Measurements from ENCODE around the gene CDK14. TPM values are rescaled to one million over a fixed set of nuclear protein-coding genes. Genes with fewer than 3 reads are reported as not detected.

The CDK14 gene
- total RNA-seq, 2 experiments from 2014 or later: 0.05 to 0.27 TPM

- POLR2A ChIA-PET: no interaction called here
- Mint-ChIP-seq H3K4me3 (no peak overlapping the region), H3K27ac (no peak overlapping the region), H3K4me1 (ENCODE audit: low read depth) (peaks cover 5% of the 10 kb centered on the region), H3K9me3 (no peaks in the 10 kb centered on the region), H3K36me3 (ENCODE audit: low read depth) (no peaks in the 10 kb centered on the region), H3K27me3 (peaks cover 1% of the 10 kb centered on the region)
- ATAC-seq (no peak), DNase-seq (no peak)
- intact Hi-C loops (cut with micrococcal nuclease): no loop called here
- TF ChIP-seq CTCF (IDR thresholded peaks at IDR 0.05): no peak
- CTCF ChIA-PET: interaction anchor here (2.5 kb wide), 1 partner anchor 10 kb away, joined by 9 read pairs; no protein-coding TSS in a partner anchor
These were observed 22.8 kb downstream of the CDK14 start for GRCh38 chr7:90618876-90619275.

GRCh38 chr7:90621125-90621746 is 25.1 kb downstream of the CDK14 start:
- intact Hi-C loops (cut with micrococcal nuclease): no loop called here
- Mint-ChIP-seq H3K27ac (no peak overlapping the region), H3K27me3 (peaks cover 1% of the 10 kb centered on the region), H3K9me3 (no peaks in the 10 kb centered on the region), H3K4me3 (no peak overlapping the region), H3K4me1 (ENCODE audit: low read depth) (peaks cover 5% of the 10 kb centered on the region), H3K36me3 (ENCODE audit: low read depth) (no peaks in the 10 kb centered on the region)
- DNase-seq (no peak), ATAC-seq (no peak)
- ChIA-PET CTCF (no interaction called here), POLR2A (no interaction called here)
- no peak for TF ChIP-seq CTCF (IDR thresholded peaks at IDR 0.05)

GRCh38 chr7:90621747-90622140 is 25.6 kb downstream of the CDK14 start:
- Mint-ChIP-seq H3K9me3 (no peaks in the 10 kb centered on the region), H3K27ac (no peak overlapping the region), H3K27me3 (peaks cover 1% of the 10 kb centered on the region), H3K4me1 (ENCODE audit: low read depth) (peaks cover 5% of the 10 kb centered on the region), H3K4me3 (no peak overlapping the region), H3K36me3 (ENCODE audit: low read depth) (no peaks in the 10 kb centered on the region)
- CTCF ChIA-PET: no interaction called here
- intact Hi-C loops (cut with micrococcal nuclease): no loop called here
- ATAC-seq (no peak), DNase-seq (no peak)
- no peak for TF ChIP-seq CTCF (IDR thresholded peaks at IDR 0.05)
- POLR2A ChIA-PET: no interaction called here

- no peaks in the 10 kb centered on the region for H3K9me3 Mint-ChIP-seq
- intact Hi-C loops (cut with micrococcal nuclease): no loop called here
- H3K4me3 Mint-ChIP-seq: no peak overlapping the region
- POLR2A ChIA-PET: no interaction called here
- TF ChIP-seq CTCF (IDR thresholded peaks at IDR 0.05): no peak
- no peaks in the 10 kb centered on the region for H3K36me3 Mint-ChIP-seq (ENCODE audit: low read depth)
- no peak for DNase-seq
- H3K27ac Mint-ChIP-seq: no peak overlapping the region
- CTCF ChIA-PET: no interaction called here
- peaks cover 1% of the 10 kb centered on the region for H3K4me1 Mint-ChIP-seq (ENCODE audit: low read depth)
- H3K27me3 Mint-ChIP-seq: peaks cover 1% of the 10 kb centered on the region
- no peak for ATAC-seq
These were observed 26.5 kb downstream of the CDK14 start for GRCh38 chr7:90622670-90623069.

- CTCF ChIA-PET: interaction anchor here (1.1 kb wide), 1 partner anchor 169 kb away, joined by 3 read pairs; no protein-coding TSS in a partner anchor
- Mint-ChIP-seq H3K27ac (no peak overlapping the region), H3K4me3 (no peak overlapping the region), H3K36me3 (ENCODE audit: low read depth) (no peaks in the 10 kb centered on the region), H3K4me1 (ENCODE audit: low read depth) (no peaks in the 10 kb centered on the region), H3K27me3 (peaks cover 1% of the 10 kb centered on the region), H3K9me3 (no peaks in the 10 kb centered on the region)
- POLR2A ChIA-PET: no interaction called here
- TF ChIP-seq CTCF (IDR thresholded peaks at IDR 0.05): no peak
- ATAC-seq (no peak), DNase-seq (no peak)
- intact Hi-C loops (cut with micrococcal nuclease): no loop called here
These were observed 28.2 kb downstream of the CDK14 start for GRCh38 chr7:90624225-90624911.
